ENCODE data around the gene SIRT5.

DNA sequence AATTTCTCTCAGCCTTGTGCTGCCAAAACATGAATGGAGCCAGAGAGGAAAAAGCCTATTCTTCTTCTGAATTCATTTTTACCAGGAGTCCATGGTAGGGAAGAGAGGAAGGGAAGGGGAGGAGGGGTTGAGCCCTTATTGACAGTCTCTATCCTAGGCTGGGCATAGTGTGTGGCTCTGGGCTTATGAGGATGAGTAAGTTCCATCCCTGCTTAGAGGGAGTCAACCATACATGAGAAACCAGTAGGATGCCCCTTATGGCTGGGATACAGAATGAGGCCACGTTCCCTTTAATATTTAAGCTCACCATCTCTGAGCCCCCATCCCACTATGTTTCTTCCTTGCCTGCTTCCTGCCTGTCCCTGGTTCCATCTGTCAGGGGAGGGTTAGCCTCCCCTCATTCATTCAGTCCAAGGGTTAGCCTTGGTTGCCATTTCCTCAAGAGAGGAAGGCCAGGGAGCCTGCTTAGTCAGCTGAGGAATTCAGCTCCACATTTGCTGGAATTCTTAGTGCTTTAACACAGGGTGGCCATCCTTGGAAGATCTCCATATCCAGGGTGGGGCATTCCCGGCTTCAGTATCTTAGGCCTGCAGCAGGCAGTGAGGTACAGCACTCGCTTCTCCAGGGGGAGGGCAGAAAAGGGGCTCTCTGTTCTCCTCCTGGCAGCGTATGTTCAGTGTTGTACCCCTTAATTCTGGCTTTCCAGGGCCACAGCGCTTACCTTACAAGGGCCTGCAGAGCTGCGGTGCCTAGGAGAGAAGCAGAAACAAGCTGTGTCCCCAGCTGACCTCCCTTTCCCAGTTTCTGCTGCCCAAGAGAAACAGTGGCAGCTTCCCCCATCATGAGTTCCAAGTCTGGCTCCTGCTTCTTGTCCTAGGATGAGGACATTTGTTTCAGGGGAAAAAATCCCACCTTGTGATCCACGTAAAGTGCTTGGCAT is 12.5 kb downstream of the SIRT5 start:
- TF ChIP-seq EZH2 (optimal IDR thresholded peaks at IDR 0.05; ENCODE audit: low read depth, low read length) (no peak), EZH2phosphoT487 (IDR thresholded peaks at IDR 0.05; ENCODE audit: low read length) (no peak), CTCF (IDR thresholded peaks at IDR 0.05; ENCODE audit: low read length) (no peak)

Data from MM.1S (cell line).